Breast epithelium (tissue), 3 donors: Measurements from ENCODE around the gene SMC5.

Experiments used
- POLR2AphosphoS5 ChIP-seq, 3 donors: sonication (generic); formaldehyde crosslinking; IDR thresholded peaks; one replicate each; pipeline ENCODE4 v1.6.1; 2017; ENCODE audit warnings: antibody characterized with exemption in 3 of 3
- TF ChIP-seq, protein P1 (sequence below), 3 donors: fragments of 450-650 bp; IDR thresholded peaks; one replicate each; pipeline ENCODE4 v1.5.1; 2016 to 2017; ENCODE audit warnings: antibody characterized with exemption in 3 of 3, mild to moderate bottlenecking in 3 of 3, moderate library complexity in 3 of 3

DNA sequence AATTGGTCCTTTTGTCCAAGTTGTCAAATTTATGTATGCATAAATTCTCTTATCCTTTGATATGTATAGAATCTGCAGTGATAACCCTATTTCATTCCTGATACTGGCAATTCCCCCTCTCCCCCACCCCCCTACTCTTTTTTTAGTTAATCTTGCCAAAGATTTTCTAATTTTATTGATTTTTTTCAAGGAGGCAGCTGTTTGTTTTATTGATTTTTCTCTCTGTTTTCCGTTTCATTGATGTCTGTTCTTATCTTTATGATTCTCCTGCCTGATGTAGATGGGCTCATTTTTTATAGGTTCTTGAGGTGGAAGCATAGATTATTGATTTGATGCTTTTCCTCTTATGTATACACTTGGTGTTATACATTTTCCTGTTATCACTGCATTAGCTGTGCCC lies 34.4 kb downstream of the SMC5 start:
- TF ChIP-seq, protein P1, sequence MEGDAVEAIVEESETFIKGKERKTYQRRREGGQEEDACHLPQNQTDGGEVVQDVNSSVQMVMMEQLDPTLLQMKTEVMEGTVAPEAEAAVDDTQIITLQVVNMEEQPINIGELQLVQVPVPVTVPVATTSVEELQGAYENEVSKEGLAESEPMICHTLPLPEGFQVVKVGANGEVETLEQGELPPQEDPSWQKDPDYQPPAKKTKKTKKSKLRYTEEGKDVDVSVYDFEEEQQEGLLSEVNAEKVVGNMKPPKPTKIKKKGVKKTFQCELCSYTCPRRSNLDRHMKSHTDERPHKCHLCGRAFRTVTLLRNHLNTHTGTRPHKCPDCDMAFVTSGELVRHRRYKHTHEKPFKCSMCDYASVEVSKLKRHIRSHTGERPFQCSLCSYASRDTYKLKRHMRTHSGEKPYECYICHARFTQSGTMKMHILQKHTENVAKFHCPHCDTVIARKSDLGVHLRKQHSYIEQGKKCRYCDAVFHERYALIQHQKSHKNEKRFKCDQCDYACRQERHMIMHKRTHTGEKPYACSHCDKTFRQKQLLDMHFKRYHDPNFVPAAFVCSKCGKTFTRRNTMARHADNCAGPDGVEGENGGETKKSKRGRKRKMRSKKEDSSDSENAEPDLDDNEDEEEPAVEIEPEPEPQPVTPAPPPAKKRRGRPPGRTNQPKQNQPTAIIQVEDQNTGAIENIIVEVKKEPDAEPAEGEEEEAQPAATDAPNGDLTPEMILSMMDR (IDR thresholded peaks at IDR 0.05): no peak
- TF ChIP-seq POLR2AphosphoS5 (IDR thresholded peaks at IDR 0.05): no peak
